Activated naive CD4-positive, alpha-beta T cell treated with anti-CD3 and anti-CD28 coated beads, Interleukin-2, amount 50 U/mL, for 16 hours (primary cell): ENCODE measurements around the gene TBC1D3K.
"Not testable (repeated sequence)": the region's sequence is repeated elsewhere in the genome, so short reads cannot be mapped to it uniquely, and the experiment has no call there.

Experiments
- DNase-seq: peaks from one replicate; pipeline ENCODE4 v3.0.0-alpha.2; 2020

TBC1D3K gene

DNA sequence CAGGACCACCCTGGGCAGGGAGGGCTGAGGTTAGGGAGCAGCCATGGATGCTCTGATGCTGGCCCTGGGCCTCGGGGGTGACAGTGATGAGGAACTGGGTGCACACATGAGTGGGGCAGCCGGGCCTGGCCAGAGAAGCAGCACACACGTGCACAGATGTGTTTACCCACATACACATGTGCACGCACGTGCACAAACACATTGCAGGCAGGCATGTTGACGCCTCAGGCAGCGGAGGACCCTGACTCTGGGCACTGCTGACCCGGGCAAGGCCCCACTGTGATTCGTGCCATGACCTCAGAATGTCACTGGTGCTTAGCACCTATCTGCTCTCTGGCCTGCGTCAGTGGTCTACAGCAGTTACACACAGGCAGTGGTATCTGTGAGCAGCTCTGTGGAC is at the start of gene TBC1D3K:
TSS of gene TBC1D3K (plus strand) at position 301 of the 400 bp plus-strand sequence. CDS start 1,585 bp downstream, outside the sequence.
- not testable (repeated sequence) for DNase-seq

- no peak for DNase-seq
Observed at GRCh38 chr17:37884516-37884915, 39.7 kb upstream of the TBC1D3K start.

DNA sequence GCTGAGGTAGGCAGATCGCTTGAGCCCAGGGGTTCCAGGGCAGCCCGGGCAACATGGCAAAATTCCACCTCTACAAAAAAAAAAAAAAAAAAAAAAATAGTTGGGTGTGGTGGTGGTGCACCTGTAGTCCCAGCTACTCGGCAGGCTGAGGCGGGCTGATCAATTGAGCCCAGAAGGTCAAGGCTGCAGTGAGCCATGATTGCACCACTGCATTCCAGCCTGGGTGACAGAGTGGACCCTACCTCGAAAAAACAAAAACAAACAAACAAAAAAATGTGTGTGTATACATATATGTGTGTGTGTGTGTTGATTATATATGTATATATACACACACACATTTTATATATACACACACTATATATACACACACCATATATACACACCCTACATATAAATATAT is 39.1 kb upstream of the TBC1D3K start:
- DNase-seq = no peak

DNA sequence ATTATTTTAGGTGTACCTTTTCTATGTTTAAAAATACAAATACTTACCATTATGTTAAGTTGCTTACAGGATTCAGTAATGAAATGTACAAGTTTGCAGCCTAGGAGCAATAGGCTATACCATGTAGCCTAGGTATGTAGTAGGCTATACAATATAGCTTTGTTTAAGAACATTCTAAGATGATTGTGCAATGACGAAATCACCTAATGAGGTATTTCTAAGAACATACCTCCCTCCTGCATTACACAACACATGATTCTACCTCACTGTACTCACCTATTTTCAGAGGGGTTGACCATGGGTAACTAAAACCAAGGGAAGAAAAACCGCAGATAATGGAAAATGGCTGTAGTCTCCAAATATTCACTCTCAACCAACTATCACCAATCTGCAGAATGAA is 35.3 kb upstream of the TBC1D3K start:
- no peak for DNase-seq

GRCh38 chr17:37896961-37897360 is 27.3 kb upstream of the TBC1D3K start:
- DNase-seq = not testable (repeated sequence)
